Measurements from ENCODE around the gene CEP95. TPM values are rescaled to one million over a fixed set of nuclear protein-coding genes. Genes with fewer than 3 reads are reported as not detected.

CEP95 gene
- total RNA-seq, 3 donors from 2014 or later (not counting 1 experiment from before 2014, with no cell fraction given), result 152 to 187 (median 186) TPM

DNA sequence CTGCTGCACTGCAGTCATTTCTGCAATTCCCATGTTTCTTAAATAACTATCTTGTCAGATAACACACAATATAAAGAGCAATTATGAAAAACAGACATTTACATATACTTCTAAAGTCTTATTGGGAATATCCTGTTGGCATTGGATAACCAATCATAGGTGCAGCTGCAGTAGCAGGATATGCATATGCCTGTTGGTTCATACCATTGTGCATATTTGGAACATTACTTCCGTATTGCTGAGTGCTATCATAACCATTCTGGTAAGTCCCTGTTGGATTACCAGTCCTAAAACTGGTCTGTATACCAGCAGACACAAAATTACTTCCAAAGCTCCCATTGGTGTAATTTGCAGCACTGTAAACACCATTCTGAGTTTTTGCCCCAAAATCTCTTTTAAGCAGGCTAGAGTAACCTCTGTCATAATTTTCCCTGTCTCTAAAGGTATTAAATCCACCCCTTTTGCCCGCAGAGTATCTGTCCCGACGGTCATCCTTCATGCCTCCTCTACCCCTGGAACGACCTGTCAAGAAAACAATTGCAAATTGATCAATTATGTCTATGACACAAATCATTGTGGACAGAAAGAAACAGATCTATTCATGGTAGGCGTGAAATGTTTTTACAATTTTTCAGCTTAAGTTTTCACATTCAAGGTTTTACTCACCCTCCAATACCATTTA, 6.8 kb upstream of the CEP95 start:
- Mint-ChIP-seq H3K27ac (peak overlapping the region; percentile 97 to 99), H3K4me1 (peaks cover 79 to 90% of the 10 kb centered on the region in 2 donors), H3K36me3 (peaks cover 67% of the 10 kb centered on the region), H3K27me3 (ENCODE audit: low read depth in 2 of 2) (no peaks in the 10 kb centered on the region), H3K4me3 (peak overlapping the region; percentile 47), H3K9me3 (no peaks in the 10 kb centered on the region)
- no peak overlapping the region for H3K27ac ChIP-seq (ENCODE audit: low read length)
- peaks cover 75% of the 10 kb centered on the region for H3K36me3 ChIP-seq (ENCODE audit: control insufficient read depth, insufficient read depth, low read length)
- no peak overlapping the region for H3K4me3 ChIP-seq (ENCODE audit: low read length)
- 95% methylated on average over 6 of the region's 6 CpGs for WGBS (ENCODE audit: insufficient coverage)
- ATAC-seq, result no peak
- peak in 1 of 2 donors; percentile 54 for DNase-seq
- no peaks in the 10 kb centered on the region for H3K9me3 ChIP-seq (ENCODE audit: control insufficient read depth, insufficient read depth, low read length)
- H3K4me1 ChIP-seq (ENCODE audit: control insufficient read depth, insufficient read depth, low read length), result peaks cover 27% of the 10 kb centered on the region
- H3K27me3 ChIP-seq (ENCODE audit: control insufficient read depth, insufficient read depth, low read length), result no peaks in the 10 kb centered on the region
- intact Hi-C loops (cut with micrococcal nuclease), result no loop called here
- TF ChIP-seq, protein P1, sequence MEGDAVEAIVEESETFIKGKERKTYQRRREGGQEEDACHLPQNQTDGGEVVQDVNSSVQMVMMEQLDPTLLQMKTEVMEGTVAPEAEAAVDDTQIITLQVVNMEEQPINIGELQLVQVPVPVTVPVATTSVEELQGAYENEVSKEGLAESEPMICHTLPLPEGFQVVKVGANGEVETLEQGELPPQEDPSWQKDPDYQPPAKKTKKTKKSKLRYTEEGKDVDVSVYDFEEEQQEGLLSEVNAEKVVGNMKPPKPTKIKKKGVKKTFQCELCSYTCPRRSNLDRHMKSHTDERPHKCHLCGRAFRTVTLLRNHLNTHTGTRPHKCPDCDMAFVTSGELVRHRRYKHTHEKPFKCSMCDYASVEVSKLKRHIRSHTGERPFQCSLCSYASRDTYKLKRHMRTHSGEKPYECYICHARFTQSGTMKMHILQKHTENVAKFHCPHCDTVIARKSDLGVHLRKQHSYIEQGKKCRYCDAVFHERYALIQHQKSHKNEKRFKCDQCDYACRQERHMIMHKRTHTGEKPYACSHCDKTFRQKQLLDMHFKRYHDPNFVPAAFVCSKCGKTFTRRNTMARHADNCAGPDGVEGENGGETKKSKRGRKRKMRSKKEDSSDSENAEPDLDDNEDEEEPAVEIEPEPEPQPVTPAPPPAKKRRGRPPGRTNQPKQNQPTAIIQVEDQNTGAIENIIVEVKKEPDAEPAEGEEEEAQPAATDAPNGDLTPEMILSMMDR (IDR thresholded peaks at IDR 0.05), result no peak

DNA sequence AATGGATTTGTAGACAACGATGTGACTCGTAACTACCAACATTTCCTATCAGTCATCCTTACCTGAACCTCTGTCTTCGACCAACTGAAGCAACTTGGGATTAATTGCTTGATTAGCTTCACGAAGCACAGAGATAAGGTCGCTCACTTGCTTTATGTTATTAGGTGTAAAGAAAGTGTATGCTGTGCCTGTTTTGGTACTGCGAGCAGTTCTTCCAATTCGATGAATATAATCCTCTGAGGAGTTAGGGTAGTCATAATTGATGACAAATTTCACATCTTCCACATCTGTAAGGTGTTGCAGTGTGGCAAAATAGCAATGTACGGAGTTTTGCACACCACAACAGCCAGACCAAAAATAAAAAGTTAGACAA, 6.3 kb upstream of the CEP95 start:
- Mint-ChIP-seq H3K36me3 (peaks cover 72% of the 10 kb centered on the region), H3K27ac (peak overlapping the region; percentile 97 to 99), H3K27me3 (ENCODE audit: low read depth in 2 of 2) (no peaks in the 10 kb centered on the region), H3K9me3 (no peaks in the 10 kb centered on the region), H3K4me1 (peaks cover 84 to 92% of the 10 kb centered on the region in 2 donors), H3K4me3 (peak overlapping the region; percentile 47)
- Histone ChIP-seq H3K27me3 (ENCODE audit: control insufficient read depth, insufficient read depth, low read length) (no peaks in the 10 kb centered on the region), H3K4me1 (ENCODE audit: control insufficient read depth, insufficient read depth, low read length) (peaks cover 22% of the 10 kb centered on the region), H3K27ac (ENCODE audit: low read length) (no peak overlapping the region), H3K9me3 (ENCODE audit: control insufficient read depth, insufficient read depth, low read length) (no peaks in the 10 kb centered on the region), H3K36me3 (ENCODE audit: control insufficient read depth, insufficient read depth, low read length) (peaks cover 75% of the 10 kb centered on the region), H3K4me3 (ENCODE audit: low read length) (no peak overlapping the region)
- DNase-seq, result peak in 1 of 2 donors; percentile 45
- intact Hi-C loops (cut with micrococcal nuclease), result no loop called here
- TF ChIP-seq, protein P1 (IDR thresholded peaks at IDR 0.05), result no peak
- 93% methylated on average over 7 of the region's 8 CpGs for WGBS (ENCODE audit: insufficient coverage)
- no peak for ATAC-seq

DNA sequence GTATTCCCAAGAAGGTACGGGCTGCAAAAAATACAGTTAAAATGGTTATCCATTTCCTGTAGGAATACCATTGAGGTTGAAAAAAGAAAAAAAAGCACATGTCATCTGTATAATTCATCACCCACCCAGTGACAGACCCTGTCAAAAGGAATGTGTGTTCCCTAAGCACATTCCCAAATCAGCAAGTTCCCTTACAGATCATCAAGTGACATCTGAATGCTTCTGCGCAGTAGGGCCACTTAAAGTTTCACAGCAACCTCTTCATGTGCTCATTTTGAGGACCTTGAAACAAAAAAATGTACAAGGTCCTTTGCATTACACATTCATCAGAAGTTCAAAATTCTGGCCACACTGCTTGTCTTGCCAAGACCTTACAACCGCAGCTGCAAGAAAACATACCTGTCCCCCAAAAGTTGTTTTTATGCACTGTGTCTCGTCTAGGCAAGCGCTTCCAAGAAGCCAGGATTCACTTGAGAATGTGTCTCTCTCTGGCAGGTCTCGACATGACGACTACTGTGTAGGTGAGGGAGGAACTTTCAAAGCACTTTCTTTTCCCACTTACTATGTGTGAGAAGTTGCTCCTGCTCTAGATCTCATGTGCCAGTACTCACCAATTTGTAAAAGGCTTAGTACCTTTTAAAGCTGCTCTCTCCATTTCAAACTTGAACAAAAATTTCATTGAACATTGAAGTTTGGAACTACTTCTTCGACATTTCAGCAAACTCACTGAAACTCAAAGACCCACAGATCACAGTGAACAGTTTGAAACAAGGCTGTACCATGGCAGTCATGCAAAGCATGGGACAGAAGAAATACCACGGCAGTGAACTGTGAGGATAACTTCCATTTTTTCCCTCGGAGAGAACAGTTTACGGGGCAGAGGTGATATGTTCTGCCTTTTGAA, 5.7 kb upstream of the CEP95 start:
- Mint-ChIP-seq H3K4me3 (peak overlapping the region; percentile 47), H3K27ac (peak overlapping the region; percentile 97 to 99), H3K4me1 (peaks cover 88% of the 10 kb centered on the region in 2 donors), H3K9me3 (no peaks in the 10 kb centered on the region), H3K27me3 (ENCODE audit: low read depth in 2 of 2) (no peaks in the 10 kb centered on the region), H3K36me3 (peaks cover 78% of the 10 kb centered on the region)
- H3K27me3 ChIP-seq (ENCODE audit: control insufficient read depth, insufficient read depth, low read length), result no peaks in the 10 kb centered on the region
- H3K9me3 ChIP-seq (ENCODE audit: control insufficient read depth, insufficient read depth, low read length), result no peaks in the 10 kb centered on the region
- peak in 1 of 2 donors; percentile 53 for DNase-seq
- ATAC-seq, result no peak
- TF ChIP-seq, protein P1 (IDR thresholded peaks at IDR 0.05), result no peak
- H3K36me3 ChIP-seq (ENCODE audit: control insufficient read depth, insufficient read depth, low read length), result peaks cover 75% of the 10 kb centered on the region
- H3K4me1 ChIP-seq (ENCODE audit: control insufficient read depth, insufficient read depth, low read length), result peaks cover 15% of the 10 kb centered on the region
- H3K4me3 ChIP-seq (ENCODE audit: low read length), result no peak overlapping the region
- no peak overlapping the region for H3K27ac ChIP-seq (ENCODE audit: low read length)
- 90% methylated on average over 8 of the region's 11 CpGs for WGBS (ENCODE audit: insufficient coverage)
- intact Hi-C loops (cut with micrococcal nuclease), result no loop called here

Measured in natural killer cell (primary cell).